H9 (cell line): Measurements from ENCODE around the gene PMAIP1. TPM values are rescaled to one million over a fixed set of nuclear protein-coding genes. Genes with fewer than 3 reads are reported as not detected.

Experiments
- DNase-seq: peaks from one replicate; pipeline ENCODE4 v3.0.0-alpha.2; 2017
- H2AFZ ChIP-seq: one replicate; pipeline ENCODE4 v1.6.1; 2013; ENCODE audit warnings: mild to moderate bottlenecking, low read length, control low read depth, moderate library complexity
- H2AK5ac ChIP-seq: 2 replicates; pipeline ENCODE4 v1.6.1; 2013; ENCODE audit warnings: low read length, control low read depth, mixed read lengths; ENCODE audit not compliant: insufficient read length
- H2BK120ac ChIP-seq: one replicate; pipeline ENCODE4 v1.6.1; 2013; ENCODE audit warnings: low read depth, mild to moderate bottlenecking, low read length, control low read depth, inconsistent platforms; ENCODE audit not compliant: poor library complexity, severe bottlenecking
- H2BK12ac ChIP-seq: 2 replicates; pipeline ENCODE4 v1.6.1; 2013; ENCODE audit warnings: low read length, control low read depth, mixed read lengths, low read depth; ENCODE audit not compliant: insufficient read length
- H2BK15ac ChIP-seq: 2 replicates; pipeline ENCODE4 v1.6.1; 2013; ENCODE audit warnings: low read depth, low read length, control low read depth
- H2BK20ac ChIP-seq: one replicate; pipeline ENCODE4 v1.6.1; 2013; ENCODE audit warnings: low read depth, mild to moderate bottlenecking, low read length, control low read depth, inconsistent platforms; ENCODE audit not compliant: poor library complexity, severe bottlenecking
- H2BK5ac ChIP-seq: 2 replicates; pipeline ENCODE4 v1.6.1; 2013; ENCODE audit warnings: low read length, control low read depth, mixed read lengths; ENCODE audit not compliant: insufficient read length
- H3K14ac ChIP-seq: 2 replicates; pipeline ENCODE4 v1.6.1; 2013; ENCODE audit warnings: low read length, control low read depth; ENCODE audit not compliant: insufficient read depth
- H3K18ac ChIP-seq: 2 replicates; pipeline ENCODE4 v1.6.1; 2013; ENCODE audit warnings: low read depth, mild to moderate bottlenecking, mixed read lengths, low read length, control low read depth; ENCODE audit not compliant: insufficient read length
- H3K23ac ChIP-seq: 2 replicates; pipeline ENCODE4 v1.6.1; 2013; ENCODE audit warnings: low read length, control low read depth, mixed read lengths, low read depth; ENCODE audit not compliant: insufficient read length
- H3K23me2 ChIP-seq: 2 replicates; pipeline ENCODE4 v1.6.1; 2013; ENCODE audit warnings: low read depth, mild to moderate bottlenecking, mixed read lengths, low read length, control low read depth; ENCODE audit not compliant: insufficient read length, poor library complexity, severe bottlenecking
- H3K27ac ChIP-seq: 2 replicates; pipeline ENCODE4 v1.5.1; 2013; ENCODE audit warnings: low read length, control low read depth, mixed read lengths, low read depth; ENCODE audit not compliant: insufficient read length
- H3K27me3 ChIP-seq: 2 replicates; pipeline ENCODE4 v1.6.1; 2013; ENCODE audit warnings: low read length, control low read depth, inconsistent platforms; ENCODE audit not compliant: insufficient read depth
- H3K4ac ChIP-seq: 2 replicates; pipeline ENCODE4 v1.6.1; 2013; ENCODE audit warnings: low read depth, mild to moderate bottlenecking, control low read depth, inconsistent platforms, low read length, moderate library complexity
- H3K4me1 ChIP-seq: 2 replicates; pipeline ENCODE4 v1.6.1; 2013; ENCODE audit warnings: low read length, control low read depth, inconsistent platforms; ENCODE audit not compliant: insufficient read depth
- H3K4me2 ChIP-seq: 2 replicates; pipeline ENCODE4 v1.6.1; 2013; ENCODE audit warnings: low read length, control low read depth, mixed read lengths; ENCODE audit not compliant: insufficient read length, insufficient read depth
- H3K56ac ChIP-seq: 2 replicates; pipeline ENCODE4 v1.6.1; 2013; ENCODE audit warnings: low read depth, mild to moderate bottlenecking, mixed read lengths, low read length, control low read depth; ENCODE audit not compliant: insufficient read length
- H3K79me1 ChIP-seq: 2 replicates; pipeline ENCODE4 v1.6.1; 2013; ENCODE audit warnings: low read depth, mild to moderate bottlenecking, moderate library complexity, low read length, control low read depth, inconsistent platforms; ENCODE audit not compliant: insufficient read depth, poor library complexity, severe bottlenecking
- H3K79me2 ChIP-seq: 2 replicates; pipeline ENCODE4 v1.6.1; 2013; ENCODE audit warnings: low read length, control low read depth, inconsistent platforms; ENCODE audit not compliant: insufficient read depth
- H3K9ac ChIP-seq: 2 replicates; pipeline ENCODE4 v1.6.1; 2013; ENCODE audit warnings: low read length, control low read depth, mixed read lengths; ENCODE audit not compliant: insufficient read length; ENCODE audit errors: extremely low read depth
- H3K9me3 ChIP-seq: one replicate; pipeline ENCODE4 v1.6.1; 2013; ENCODE audit warnings: low read depth, low read length, inconsistent platforms; ENCODE audit not compliant: control insufficient read depth
- H3T11ph ChIP-seq: one replicate; pipeline ENCODE4 v1.6.1; 2013; ENCODE audit warnings: mild to moderate bottlenecking, low read length, control low read depth, inconsistent platforms
- H4K20me1 ChIP-seq: one replicate; pipeline ENCODE4 v1.6.1; 2013; ENCODE audit not compliant: control insufficient read depth, insufficient read length, insufficient read depth
- H4K5ac ChIP-seq: 2 replicates; pipeline ENCODE4 v1.6.1; 2013; ENCODE audit warnings: low read depth, mild to moderate bottlenecking, mixed read lengths, low read length, control low read depth; ENCODE audit not compliant: insufficient read length
- H4K8ac ChIP-seq: replicated peaks from 2 replicates; pipeline ENCODE4 v1.6.1; 2013; ENCODE audit warnings: low read length, control low read depth, mixed read lengths, low read depth; ENCODE audit not compliant: insufficient read length
- H4K91ac ChIP-seq: 2 replicates; pipeline ENCODE4 v1.6.1; 2013; ENCODE audit warnings: low read depth, mild to moderate bottlenecking, moderate library complexity, mixed read lengths, low read length, control low read depth; ENCODE audit not compliant: insufficient read length
- H3K27ac Mint-ChIP-seq, 3 experiments: 2 replicates in 2 of 3; 3 replicates in 1 of 3; pipeline ENCODE4 v1.8.0; 2020 to 2021; ENCODE audit warnings: mixed read lengths in 3 of 3, mild to moderate bottlenecking in 1 of 3, moderate library complexity in 1 of 3
- H3K27me3 Mint-ChIP-seq: 2 replicates; pipeline ENCODE4 v1.8.0; 2021; ENCODE audit warnings: low read depth, mild to moderate bottlenecking, moderate library complexity, mixed read lengths
- H3K36me3 Mint-ChIP-seq, 3 experiments: 2 replicates in 2 of 3; 3 replicates in 1 of 3; pipeline ENCODE4 v1.8.0; 2020 to 2021; ENCODE audit warnings: low read depth in 3 of 3, mixed read lengths in 3 of 3; ENCODE audit not compliant: insufficient read depth in 1 of 3
- H3K4me1 Mint-ChIP-seq, 2 experiments: 2 replicates each; pipeline ENCODE4 v1.8.0; 2020; ENCODE audit warnings: mixed read lengths in 2 of 2
- H3K4me3 Mint-ChIP-seq, 2 experiments: 2 replicates in 1 of 2; 3 replicates in 1 of 2; pipeline ENCODE4 v1.8.0; 2020 to 2021; ENCODE audit warnings: mild to moderate bottlenecking in 2 of 2, mixed read lengths in 2 of 2, moderate library complexity in 1 of 2
- H3K9me3 Mint-ChIP-seq, 2 experiments: 2 replicates in 1 of 2; 3 replicates in 1 of 2; pipeline ENCODE4 v1.8.0; 2020; ENCODE audit warnings: mild to moderate bottlenecking in 2 of 2, mixed read lengths in 2 of 2, moderate library complexity in 1 of 2
- WGBS: extraction: QIAGEN DNeasy Blood & Tissue Kit; methylation state at CpG from one replicate; pipeline ENCODE4 v1.1.7; 2013; ENCODE audit warnings: missing lambda C conversion rate, low lambda C conversion rate, mixed read lengths; ENCODE audit not compliant: insufficient read length; ENCODE audit errors: extremely low coverage; 5-methylcytosine and 5-hydroxymethylcytosine counted together
- total RNA-seq: library from RNA; stranded (reverse); gene quantifications from 2 replicates; pipeline ENCODE4 v1.2.1, GENCODE V29; 2021
- TF ChIP-seq, protein P1 (sequence below): fragments of 200-600 bp; sonication (generic); conservative IDR thresholded peaks from 3 replicates; pipeline ENCODE4 v1.8.0; 2021; ENCODE audit warnings: antibody characterized with exemption, mild to moderate bottlenecking

PMAIP1 gene
- total RNA-seq, 1 experiment from 2014 or later = 152 TPM

DNA sequence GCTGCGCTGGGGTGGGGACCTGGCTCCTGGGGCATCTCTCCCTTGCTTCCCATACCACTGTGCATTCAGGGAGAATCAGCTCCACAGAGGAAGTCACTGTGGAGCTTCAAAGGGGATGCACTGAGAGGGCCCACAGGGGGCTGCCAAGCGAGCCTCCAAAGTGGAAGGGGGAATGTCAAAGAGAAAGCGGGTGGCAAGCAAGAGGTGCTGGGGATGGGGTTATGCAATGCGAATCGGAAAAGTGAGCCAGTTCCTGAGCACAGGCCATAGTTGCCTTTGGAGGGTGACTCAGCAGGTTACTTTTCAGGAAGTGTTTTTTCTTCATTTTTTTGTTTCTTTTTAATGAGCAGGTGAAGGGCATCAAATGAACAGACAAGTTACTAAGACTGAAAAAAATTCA lies 17.6 kb downstream of the PMAIP1 start:
- H4K20me1 ChIP-seq = no peaks in the 10 kb centered on the region
- no peaks in the 10 kb centered on the region for H3K9me3 ChIP-seq
- H3K14ac ChIP-seq = no peak overlapping the region
- H2AFZ ChIP-seq = no peak overlapping the region
- H3K27me3 ChIP-seq = no peaks in the 10 kb centered on the region
- Mint-ChIP-seq H3K4me3 (no peak overlapping the region), H3K36me3 (no peaks in the 10 kb centered on the region), H3K27me3 (no peaks in the 10 kb centered on the region; the same call in 1 of the 2 replicates), H3K4me1 (peaks cover 15 to 17% of the 10 kb centered on the region in 2 experiments), H3K9me3 (no peaks in the 10 kb centered on the region; a peak in 1 of 5 replicates), H3K27ac (peak overlapping the region in 2 of 3 experiments; percentile 66 to 69; a peak in 5 of 7 replicates)
- H3K79me1 ChIP-seq = no peaks in the 10 kb centered on the region
- TF ChIP-seq, protein P1, sequence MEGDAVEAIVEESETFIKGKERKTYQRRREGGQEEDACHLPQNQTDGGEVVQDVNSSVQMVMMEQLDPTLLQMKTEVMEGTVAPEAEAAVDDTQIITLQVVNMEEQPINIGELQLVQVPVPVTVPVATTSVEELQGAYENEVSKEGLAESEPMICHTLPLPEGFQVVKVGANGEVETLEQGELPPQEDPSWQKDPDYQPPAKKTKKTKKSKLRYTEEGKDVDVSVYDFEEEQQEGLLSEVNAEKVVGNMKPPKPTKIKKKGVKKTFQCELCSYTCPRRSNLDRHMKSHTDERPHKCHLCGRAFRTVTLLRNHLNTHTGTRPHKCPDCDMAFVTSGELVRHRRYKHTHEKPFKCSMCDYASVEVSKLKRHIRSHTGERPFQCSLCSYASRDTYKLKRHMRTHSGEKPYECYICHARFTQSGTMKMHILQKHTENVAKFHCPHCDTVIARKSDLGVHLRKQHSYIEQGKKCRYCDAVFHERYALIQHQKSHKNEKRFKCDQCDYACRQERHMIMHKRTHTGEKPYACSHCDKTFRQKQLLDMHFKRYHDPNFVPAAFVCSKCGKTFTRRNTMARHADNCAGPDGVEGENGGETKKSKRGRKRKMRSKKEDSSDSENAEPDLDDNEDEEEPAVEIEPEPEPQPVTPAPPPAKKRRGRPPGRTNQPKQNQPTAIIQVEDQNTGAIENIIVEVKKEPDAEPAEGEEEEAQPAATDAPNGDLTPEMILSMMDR = no peak
- H4K5ac ChIP-seq = no peak overlapping the region
- H4K91ac ChIP-seq = no peak overlapping the region
- H2AK5ac ChIP-seq = no peak overlapping the region
- WGBS = no CpG with 5 or more reads among the region's 5 CpGs
- H2BK5ac ChIP-seq = no peak overlapping the region
- no peak overlapping the region for H3K27ac ChIP-seq
- no peak overlapping the region for H3T11ph ChIP-seq
- no peak overlapping the region for H3K23ac ChIP-seq
- no peak for DNase-seq
- H3K4me2 ChIP-seq = no peak overlapping the region
- no peak overlapping the region for H2BK15ac ChIP-seq
- no peak overlapping the region for H2BK12ac ChIP-seq
- H3K79me2 ChIP-seq = no peaks in the 10 kb centered on the region
- no peak overlapping the region for H3K4ac ChIP-seq
- H2BK20ac ChIP-seq = no peak overlapping the region
- H4K8ac ChIP-seq = no peak overlapping the region
- H3K4me1 ChIP-seq = peaks cover 4% of the 10 kb centered on the region
- H3K56ac ChIP-seq = no peak overlapping the region
- no peaks in the 10 kb centered on the region for H3K23me2 ChIP-seq
- no peak overlapping the region for H3K18ac ChIP-seq
- no peak overlapping the region for H2BK120ac ChIP-seq
- no peak overlapping the region for H3K9ac ChIP-seq
